Neural progenitor cell (in vitro differentiated cells): ENCODE measurements around the gene TDO2. TPM values are rescaled to one million over a fixed set of nuclear protein-coding genes. Genes with fewer than 3 reads are reported as not detected.

Source experiments
- DNase-seq: peaks from one replicate; pipeline ENCODE4 v3.0.0-alpha.2; 2016; ENCODE audit warnings: low spot score
- H2AFZ ChIP-seq: fragments of 200-600 bp; sonication (generic); replicated peaks from 2 replicates; pipeline ENCODE4 v1.6.1; 2016; ENCODE audit warnings: antibody characterized with exemption
- H3F3A ChIP-seq: fragments of 200-600 bp; sonication (generic); 2 replicates; pipeline ENCODE4 v1.6.1; 2016; ENCODE audit warnings: antibody characterized with exemption, low read depth
- H3K27ac ChIP-seq: fragments of 200-600 bp; sonication (generic); 2 replicates; pipeline ENCODE4 v1.5.1; 2016; ENCODE audit warnings: mild to moderate bottlenecking
- H3K27me3 ChIP-seq: fragments of 200-600 bp; sonication (generic); 2 replicates; pipeline ENCODE4 v1.6.1; 2016; ENCODE audit warnings: mild to moderate bottlenecking, moderate library complexity
- H3K36me3 ChIP-seq: fragments of 200-600 bp; sonication (generic); 2 replicates; pipeline ENCODE4 v1.5.1; 2016
- H3K4me1 ChIP-seq: fragments of 200-600 bp; sonication (generic); 2 replicates; pipeline ENCODE4 v1.6.1; 2016; ENCODE audit warnings: mixed run types
- H3K4me2 ChIP-seq: fragments of 200-600 bp; sonication (generic); 2 replicates; pipeline ENCODE4 v1.6.1; 2016
- H3K4me3 ChIP-seq: fragments of 200-600 bp; sonication (generic); 2 replicates; pipeline ENCODE4 v1.5.1; 2016
- H3K79me2 ChIP-seq: fragments of 200-600 bp; sonication (generic); 2 replicates; pipeline ENCODE4 v1.6.1; 2016; ENCODE audit warnings: low read depth
- H3K9ac ChIP-seq: fragments of 200-600 bp; sonication (generic); 2 replicates; pipeline ENCODE4 v1.6.1; 2016
- H3K9me3 ChIP-seq: fragments of 200-600 bp; sonication (generic); 2 replicates; pipeline ENCODE4 v1.5.1; 2016; ENCODE audit warnings: low read depth
- H4K20me1 ChIP-seq: fragments of 200-600 bp; sonication (generic); 2 replicates; pipeline ENCODE4 v1.6.1; 2016; ENCODE audit warnings: low read depth
- H3K27ac Mint-ChIP-seq: 3 replicates; pipeline ENCODE4 v1.8.0; 2021; ENCODE audit warnings: mixed read lengths
- H3K27me3 Mint-ChIP-seq: 2 replicates; pipeline ENCODE4 v1.8.0; 2022; ENCODE audit warnings: low read depth, mild to moderate bottlenecking, inconsistent platforms, moderate library complexity, mixed read lengths; ENCODE audit not compliant: insufficient read depth
- H3K36me3 Mint-ChIP-seq: 3 replicates; pipeline ENCODE4 v1.8.0; 2021; ENCODE audit warnings: mixed read lengths
- H3K4me1 Mint-ChIP-seq: 3 replicates; pipeline ENCODE4 v1.8.0; 2021; ENCODE audit warnings: mixed read lengths
- H3K4me3 Mint-ChIP-seq: 3 replicates; pipeline ENCODE4 v1.8.0; 2021; ENCODE audit warnings: mild to moderate bottlenecking, moderate library complexity, mixed read lengths
- H3K9me3 Mint-ChIP-seq: 3 replicates; pipeline ENCODE4 v1.8.0; 2020; ENCODE audit warnings: mixed read lengths
- CTCF ChIP-seq: fragments of 200-600 bp; sonication (generic); IDR thresholded peaks from 2 replicates; pipeline ENCODE4 v1.5.1; 2017; ENCODE audit warnings: antibody characterized with exemption, mild to moderate bottlenecking
- EZH2 ChIP-seq: fragments of 200-600 bp; sonication (generic); IDR thresholded peaks from 2 replicates; pipeline ENCODE4 v1.6.1; 2017; ENCODE audit warnings: antibody characterized with exemption, mild to moderate bottlenecking, moderate library complexity
- EZH2phosphoT487 ChIP-seq: fragments of 200-600 bp; sonication (generic); IDR thresholded peaks from 2 replicates; pipeline ENCODE4 v1.6.1; 2017; ENCODE audit warnings: antibody characterized with exemption
- total RNA-seq: library from RNA; depleted of rRNA; stranded (reverse); fragments of >200 nt; gene quantifications from 2 replicates; pipeline ENCODE4 v1.2.3, GENCODE V29; 2015; ENCODE audit warnings: low replicate concordance

The TDO2 gene
- total RNA-seq, 1 donor from 2014 or later = not detected

- Mint-ChIP-seq H3K4me1 (peaks cover 3% of the 10 kb centered on the region), H3K4me3 (no peak overlapping the region), H3K27me3 (no peaks in the 10 kb centered on the region), H3K9me3 (no peaks in the 10 kb centered on the region), H3K36me3 (no peaks in the 10 kb centered on the region), H3K27ac (no peak overlapping the region)
- H3K4me1 ChIP-seq = no peaks in the 10 kb centered on the region
- H3K27me3 ChIP-seq = no peaks in the 10 kb centered on the region
- no peak overlapping the region for H3K4me2 ChIP-seq
- H3K9ac ChIP-seq = no peak overlapping the region
- no peaks in the 10 kb centered on the region for H3K9me3 ChIP-seq
- DNase-seq = no peak
- H4K20me1 ChIP-seq = no peaks in the 10 kb centered on the region
- no peaks in the 10 kb centered on the region for H3K36me3 ChIP-seq
- TF ChIP-seq EZH2 (no peak), CTCF (no peak), EZH2phosphoT487 (no peak)
- H3K27ac ChIP-seq = no peak overlapping the region
- no peaks in the 10 kb centered on the region for H3F3A ChIP-seq
- H3K4me3 ChIP-seq = no peak overlapping the region
- no peaks in the 10 kb centered on the region for H3K79me2 ChIP-seq
- no peak overlapping the region for H2AFZ ChIP-seq
These were observed 3.2 kb downstream of the TDO2 start for GRCh38 chr4:155906554-155907247.

DNA sequence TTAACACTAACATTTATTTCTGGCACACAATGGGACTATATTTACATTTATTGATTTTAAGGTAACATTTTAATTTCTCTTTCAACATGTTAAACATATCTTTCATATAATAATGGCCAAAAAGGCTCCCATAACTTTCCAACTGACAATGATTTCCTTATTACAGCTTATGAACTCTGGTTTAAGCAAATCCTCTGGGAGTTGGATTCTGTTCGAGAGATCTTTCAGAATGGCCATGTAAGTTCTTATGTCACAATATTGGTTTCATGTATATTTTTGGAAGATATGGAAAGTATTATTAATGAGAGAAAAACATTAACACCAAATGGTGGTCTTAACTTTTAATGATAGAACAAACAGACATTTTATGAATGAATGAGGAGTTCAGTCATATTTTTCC lies 4.1 kb downstream of the TDO2 start:
- H3K4me3 ChIP-seq = no peak overlapping the region
- H3K4me2 ChIP-seq = no peak overlapping the region
- no peaks in the 10 kb centered on the region for H4K20me1 ChIP-seq
- no peaks in the 10 kb centered on the region for H3F3A ChIP-seq
- no peak overlapping the region for H3K4me3 Mint-ChIP-seq
- no peak overlapping the region for H3K27ac ChIP-seq
- H2AFZ ChIP-seq = no peak overlapping the region
- TF ChIP-seq EZH2 (no peak), EZH2phosphoT487 (no peak), CTCF (no peak)
- H3K9me3 Mint-ChIP-seq = no peaks in the 10 kb centered on the region
- peaks cover 3% of the 10 kb centered on the region for H3K4me1 Mint-ChIP-seq
- no peak for DNase-seq
- no peaks in the 10 kb centered on the region for H3K27me3 Mint-ChIP-seq
- H3K9ac ChIP-seq = no peak overlapping the region
- no peaks in the 10 kb centered on the region for H3K27me3 ChIP-seq
- no peaks in the 10 kb centered on the region for H3K36me3 ChIP-seq
- no peaks in the 10 kb centered on the region for H3K9me3 ChIP-seq
- no peaks in the 10 kb centered on the region for H3K79me2 ChIP-seq
- no peaks in the 10 kb centered on the region for H3K4me1 ChIP-seq
- H3K27ac Mint-ChIP-seq = no peak overlapping the region
- H3K36me3 Mint-ChIP-seq = no peaks in the 10 kb centered on the region

DNA sequence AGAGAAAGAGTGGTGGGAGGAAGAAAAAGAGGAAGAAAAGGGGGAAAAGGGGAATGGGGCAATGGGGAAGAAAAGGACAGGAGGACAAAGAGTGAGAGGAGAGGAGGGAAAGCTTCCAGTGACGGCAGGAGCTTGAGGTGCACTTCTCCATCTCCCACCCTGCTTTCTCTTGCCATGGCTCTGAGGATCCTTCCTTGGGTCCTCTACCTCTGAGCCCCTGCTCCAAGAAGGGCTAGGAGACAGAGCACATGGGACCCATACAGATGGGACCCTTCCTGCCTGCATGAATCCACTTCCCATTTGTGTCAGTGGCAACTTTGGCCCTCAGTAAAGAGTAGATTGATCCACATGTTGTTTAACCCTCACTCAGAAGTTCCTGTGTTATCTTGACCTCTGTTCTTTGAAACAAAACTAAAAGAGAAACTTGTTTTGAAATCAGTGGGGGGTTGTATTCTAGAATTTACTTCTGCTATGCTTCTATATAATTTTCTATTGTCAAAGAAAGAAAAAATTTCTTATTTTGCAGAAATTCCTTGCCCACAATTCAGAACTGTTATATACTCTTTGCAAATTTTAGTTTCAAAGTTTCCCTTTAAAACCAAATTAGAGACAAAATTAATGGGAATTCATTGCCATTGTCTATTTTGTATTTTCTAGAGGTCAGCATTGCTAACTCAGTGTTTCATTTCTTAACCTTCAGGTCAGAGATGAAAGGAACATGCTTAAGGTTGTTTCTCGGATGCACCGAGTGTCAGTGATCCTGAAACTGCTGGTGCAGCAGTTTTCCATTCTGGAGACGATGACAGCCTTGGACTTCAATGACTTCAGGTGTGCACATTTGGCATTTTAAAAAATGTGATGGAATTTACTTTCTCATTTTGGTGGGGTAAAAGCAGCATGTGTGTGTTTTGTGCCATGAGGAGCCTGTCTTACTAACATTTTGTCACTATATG lies 5.0 kb downstream of the TDO2 start:
- no peak overlapping the region for H3K27ac Mint-ChIP-seq
- no peak overlapping the region for H3K4me2 ChIP-seq
- no peak overlapping the region for H3K27ac ChIP-seq
- H3K36me3 Mint-ChIP-seq = no peaks in the 10 kb centered on the region
- no peaks in the 10 kb centered on the region for H3K9me3 ChIP-seq
- no peak for TF ChIP-seq CTCF
- TF ChIP-seq EZH2 = no peak
- TF ChIP-seq EZH2phosphoT487 = no peak
- H4K20me1 ChIP-seq = no peaks in the 10 kb centered on the region
- no peak overlapping the region for H3K4me3 ChIP-seq
- no peak overlapping the region for H2AFZ ChIP-seq
- H3K27me3 ChIP-seq = no peaks in the 10 kb centered on the region
- H3K4me1 Mint-ChIP-seq = peaks cover 5% of the 10 kb centered on the region
- H3K9me3 Mint-ChIP-seq = no peaks in the 10 kb centered on the region
- H3K9ac ChIP-seq = no peak overlapping the region
- H3K36me3 ChIP-seq = no peaks in the 10 kb centered on the region
- no peak for DNase-seq
- H3F3A ChIP-seq = no peaks in the 10 kb centered on the region
- no peaks in the 10 kb centered on the region for H3K4me1 ChIP-seq
- H3K4me3 Mint-ChIP-seq = no peak overlapping the region
- no peaks in the 10 kb centered on the region for H3K79me2 ChIP-seq
- H3K27me3 Mint-ChIP-seq = no peaks in the 10 kb centered on the region
